ENCODE measurements around the gene ATP2B1.
"Not testable (repeated sequence)": the region's sequence is repeated elsewhere in the genome, so short reads cannot be mapped to it uniquely, and the experiment has no call there.

The ATP2B1 gene

GRCh38 chr12:89708565-89709156 lies at the start of gene ATP2B1:
Gene ATP2B1, minus strand, starts transcription at chr12:89708838. Its CDS starts 52,952 bp downstream, at chr12:89655886.
- DNase-seq (ENCODE audit: low read depth in 2 of 2): peak; percentile 69 to 78

GRCh38 chr12:89757987-89758386 lies 49.3 kb upstream of the ATP2B1 start:
- not testable (repeated sequence) for DNase-seq (ENCODE audit: low read depth in 2 of 2)

GRCh38 chr12:89756585-89757398 lies 48.2 kb upstream of the ATP2B1 start:
- DNase-seq (ENCODE audit: low read depth in 2 of 2): no peak

- no peak for DNase-seq (ENCODE audit: low read depth in 2 of 2)
These were observed 47.6 kb upstream of the ATP2B1 start for GRCh38 chr12:89756194-89756584.

GRCh38 chr12:89753997-89754396 lies 45.4 kb upstream of the ATP2B1 start:
- no peak for DNase-seq (ENCODE audit: low read depth in 2 of 2)

GRCh38 chr12:89752341-89752740 lies 43.7 kb upstream of the ATP2B1 start:
- DNase-seq (ENCODE audit: low read depth in 2 of 2): no peak

- no peak for DNase-seq (ENCODE audit: low read depth in 2 of 2)
These were observed 42.0 kb upstream of the ATP2B1 start for GRCh38 chr12:89750389-89751351.

GRCh38 chr12:89748791-89749190 lies 40.2 kb upstream of the ATP2B1 start:
- DNase-seq (ENCODE audit: low read depth in 2 of 2): no peak

GRCh38 chr12:89745286-89745685 lies 36.6 kb upstream of the ATP2B1 start:
- no peak for DNase-seq (ENCODE audit: low read depth in 2 of 2)

GRCh38 chr12:89742337-89743022 lies 33.8 kb upstream of the ATP2B1 start:
- no peak for DNase-seq (ENCODE audit: low read depth in 2 of 2)

GRCh38 chr12:89740943-89741342 lies 32.3 kb upstream of the ATP2B1 start:
- no peak for DNase-seq (ENCODE audit: low read depth in 2 of 2)

- DNase-seq (ENCODE audit: low read depth in 2 of 2): no peak
These were observed 28.4 kb upstream of the ATP2B1 start for GRCh38 chr12:89736995-89737394.

GRCh38 chr12:89733579-89734201 lies 25.1 kb upstream of the ATP2B1 start:
- no peak for DNase-seq (ENCODE audit: low read depth in 2 of 2)

- no peak for DNase-seq (ENCODE audit: low read depth in 2 of 2)
These were observed 23.9 kb upstream of the ATP2B1 start for GRCh38 chr12:89732522-89732921.

- no peak for DNase-seq (ENCODE audit: low read depth in 2 of 2)
These were observed 23.0 kb upstream of the ATP2B1 start for GRCh38 chr12:89731614-89732013.

GRCh38 chr12:89731089-89731488 lies 22.5 kb upstream of the ATP2B1 start:
- no peak for DNase-seq (ENCODE audit: low read depth in 2 of 2)

- no peak for DNase-seq (ENCODE audit: low read depth in 2 of 2)
These were observed 21.4 kb upstream of the ATP2B1 start for GRCh38 chr12:89729946-89730459.

GRCh38 chr12:89723276-89723675 lies 14.6 kb upstream of the ATP2B1 start:
- DNase-seq (ENCODE audit: low read depth in 2 of 2): no peak

GRCh38 chr12:89721291-89721987 lies 12.8 kb upstream of the ATP2B1 start:
- no peak for DNase-seq (ENCODE audit: low read depth in 2 of 2)

Measured in stimulated activated CD8-positive, alpha-beta memory T cell treated with anti-CD3 and anti-CD28 coated beads, Interleukin-2, amount 100 ng/mL, for 48 hours (primary cell).